Skeletal muscle satellite cell (primary cell): ENCODE results near the gene FLT3.
"Not testable (repeated sequence)": the region's sequence is repeated elsewhere in the genome, so short reads cannot be mapped to it uniquely, and the experiment has no call there.

Experiments used
- H3K27me3 ChIP-seq: 2 replicates; pipeline ENCODE4 v1.7.0; 2013; ENCODE audit warnings: low read length; ENCODE audit not compliant: control insufficient read depth, insufficient read depth
- H3K36me3 ChIP-seq: 2 replicates; pipeline ENCODE4 v1.7.0; 2013; ENCODE audit warnings: mild to moderate bottlenecking, control low read depth, low read length; ENCODE audit not compliant: insufficient read depth
- H3K4me1 ChIP-seq: 2 replicates; pipeline ENCODE4 v1.7.0; 2013; ENCODE audit warnings: low read length; ENCODE audit not compliant: control insufficient read depth, insufficient read depth
- H3K4me2 ChIP-seq: 2 replicates; pipeline ENCODE4 v1.7.0; 2013; ENCODE audit warnings: mild to moderate bottlenecking, low read length
- H3K4me3 ChIP-seq: 2 replicates; pipeline ENCODE4 v1.7.0; 2013; ENCODE audit warnings: low read length
- H3K9ac ChIP-seq: 2 replicates; pipeline ENCODE4 v1.7.0; 2013; ENCODE audit warnings: mild to moderate bottlenecking, low read depth, low read length, moderate library complexity
- H3K9me3 ChIP-seq: replicated peaks from 2 replicates; pipeline ENCODE4 v1.7.0; 2013; ENCODE audit warnings: mild to moderate bottlenecking, control low read depth, low read length

FLT3 gene

DNA sequence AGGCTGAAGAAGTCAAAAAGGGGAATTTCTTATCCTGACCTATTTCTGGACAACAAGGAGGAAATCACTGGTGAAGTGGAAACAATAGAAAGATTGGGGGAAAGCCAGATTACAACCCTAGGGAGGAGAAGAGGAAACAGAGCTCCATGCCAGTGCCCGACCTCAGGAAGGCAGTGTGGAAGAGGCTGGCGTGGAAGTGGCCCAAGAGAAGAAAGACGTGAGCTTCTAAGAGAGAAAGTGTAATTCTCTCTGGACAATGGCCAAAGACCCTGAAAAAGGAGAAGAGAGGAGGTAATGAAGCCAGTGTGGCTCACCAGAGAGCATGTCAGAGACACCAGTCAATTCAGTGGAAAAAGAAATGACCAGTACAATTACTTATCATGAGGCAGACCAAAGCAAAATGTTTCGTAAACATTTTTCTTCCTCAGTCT lies 59.3 kb downstream of the FLT3 start:
- Histone ChIP-seq H3K4me1 (no peaks in the 10 kb centered on the region), H3K4me3 (no peak overlapping the region), H3K4me2 (no peak overlapping the region), H3K36me3 (no peaks in the 10 kb centered on the region), H3K27me3 (no peaks in the 10 kb centered on the region), H3K9me3 (no peaks in the 10 kb centered on the region), H3K9ac (no peak overlapping the region)

DNA sequence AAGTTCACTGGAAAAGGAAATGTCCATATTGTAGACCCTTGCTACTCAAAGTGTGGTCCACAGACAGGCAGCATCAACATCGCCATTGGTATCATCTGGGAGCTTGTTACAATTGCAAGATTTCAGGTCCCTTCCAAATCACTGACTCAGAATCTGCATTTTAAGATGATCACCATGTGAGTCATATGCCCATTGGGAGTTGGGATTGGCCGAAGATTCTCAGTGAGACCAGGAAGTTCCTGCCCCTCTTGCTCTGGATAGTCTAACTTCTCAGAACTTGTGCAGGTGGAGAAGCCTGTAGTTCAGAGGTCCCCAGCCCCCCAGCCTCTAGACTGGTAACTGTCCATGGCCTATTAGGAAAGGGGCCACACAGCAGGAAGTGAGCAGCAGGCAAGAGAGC lies 63.0 kb downstream of the FLT3 start:
- Histone ChIP-seq H3K4me1 (no peaks in the 10 kb centered on the region), H3K4me3 (no peak overlapping the region), H3K9ac (no peak overlapping the region), H3K9me3 (no peaks in the 10 kb centered on the region), H3K27me3 (no peaks in the 10 kb centered on the region), H3K4me2 (no peak overlapping the region), H3K36me3 (no peaks in the 10 kb centered on the region)

DNA sequence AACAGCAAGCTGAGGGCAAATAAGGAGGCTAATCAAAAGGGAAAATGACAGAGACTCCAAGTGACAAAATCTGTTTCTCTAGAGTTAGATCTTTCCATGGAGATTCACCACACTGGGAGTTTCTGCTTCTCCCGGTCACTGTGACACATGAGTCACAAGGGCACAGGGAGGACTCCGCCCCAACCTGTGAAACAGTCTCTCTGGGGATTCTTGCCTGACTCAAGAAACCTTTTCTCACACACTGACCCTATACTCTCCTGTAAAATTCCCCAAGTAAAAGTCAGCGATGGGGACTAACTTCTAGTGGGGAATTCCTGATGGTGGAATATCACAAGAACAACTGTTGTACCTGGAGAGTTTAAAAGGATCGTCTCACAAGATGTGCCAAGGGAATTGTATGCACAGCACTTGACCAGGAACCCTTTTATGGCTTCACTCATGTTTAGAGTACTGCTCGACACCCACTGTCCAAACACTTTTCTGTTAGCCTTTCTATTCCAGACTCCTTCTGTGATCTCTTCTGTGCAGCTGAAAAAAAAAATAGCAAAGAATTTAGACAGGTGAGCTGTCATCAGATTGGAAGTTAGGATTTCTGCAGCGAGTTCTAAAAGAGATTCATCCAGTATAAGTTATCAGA lies 65.1 kb downstream of the FLT3 start:
- H3K4me2 ChIP-seq: no peak overlapping the region
- no peaks in the 10 kb centered on the region for H3K4me1 ChIP-seq

DNA sequence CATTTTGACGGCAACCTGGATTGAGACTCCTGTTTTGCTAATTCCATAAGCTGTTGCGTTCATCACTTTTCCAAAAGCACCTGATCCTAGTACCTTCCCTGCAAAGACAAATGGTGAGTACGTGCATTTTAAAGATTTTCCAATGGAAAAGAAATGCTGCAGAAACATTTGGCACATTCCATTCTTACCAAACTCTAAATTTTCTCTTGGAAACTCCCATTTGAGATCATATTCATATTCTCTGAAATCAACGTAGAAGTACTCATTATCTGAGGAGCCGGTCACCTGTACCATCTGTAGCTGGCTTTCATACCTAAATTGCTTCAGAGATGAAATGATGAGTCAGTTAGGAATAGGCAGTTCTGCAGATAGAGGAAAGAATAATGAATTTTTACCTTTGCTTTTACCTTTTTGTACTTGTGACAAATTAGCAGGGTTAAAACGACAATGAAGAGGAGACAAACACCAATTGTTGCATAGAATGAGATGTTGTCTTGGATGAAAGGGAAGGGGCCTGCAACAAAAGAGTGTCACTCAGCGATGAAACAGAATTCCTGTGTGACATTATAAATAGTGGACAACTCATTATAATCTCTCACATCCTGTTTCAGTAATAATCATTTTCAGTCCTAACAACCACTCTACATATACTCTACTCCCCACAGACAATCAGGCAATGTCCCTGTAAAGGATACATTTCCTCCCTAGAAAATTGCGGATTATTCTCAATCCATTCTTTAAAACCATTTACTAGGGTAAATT lies 66.3 kb downstream of the FLT3 start:
- Histone ChIP-seq H3K4me3 (no peak overlapping the region), H3K9ac (no peak overlapping the region), H3K4me2 (no peak overlapping the region), H3K36me3 (no peaks in the 10 kb centered on the region), H3K27me3 (no peaks in the 10 kb centered on the region), H3K9me3 (no peaks in the 10 kb centered on the region), H3K4me1 (no peaks in the 10 kb centered on the region)

More for the DNA sequence above, 65.1 kb downstream of the FLT3 start:
- no peak overlapping the region for H3K4me3 ChIP-seq
- no peak overlapping the region for H3K9ac ChIP-seq
- no peaks in the 10 kb centered on the region for H3K9me3 ChIP-seq
- no peaks in the 10 kb centered on the region for H3K27me3 ChIP-seq
- H3K36me3 ChIP-seq: no peaks in the 10 kb centered on the region

DNA sequence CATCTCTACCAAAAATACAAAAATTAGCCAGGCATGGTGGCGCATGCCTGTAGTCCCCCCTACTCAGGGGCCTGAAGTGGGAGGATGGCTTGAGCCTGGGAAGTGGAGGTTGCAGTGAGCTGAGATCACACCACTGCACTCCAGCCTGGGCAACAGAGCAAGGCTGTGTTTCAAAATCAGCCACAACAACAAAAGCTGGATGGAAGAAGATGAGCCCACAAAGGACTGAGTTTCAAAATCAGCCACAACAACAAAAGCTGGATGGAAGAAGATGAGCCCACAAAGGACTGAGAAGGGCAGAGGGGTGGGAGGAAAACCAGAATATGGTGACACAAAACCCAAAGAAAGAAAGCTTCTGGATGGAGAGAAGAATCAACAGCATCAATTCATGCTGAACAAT lies 67.9 kb downstream of the FLT3 start:
- not testable (repeated sequence) for H3K9me3 ChIP-seq, H3K4me2 ChIP-seq, H3K9ac ChIP-seq, H3K27me3 ChIP-seq, H3K36me3 ChIP-seq, H3K4me1 ChIP-seq, H3K4me3 ChIP-seq

DNA sequence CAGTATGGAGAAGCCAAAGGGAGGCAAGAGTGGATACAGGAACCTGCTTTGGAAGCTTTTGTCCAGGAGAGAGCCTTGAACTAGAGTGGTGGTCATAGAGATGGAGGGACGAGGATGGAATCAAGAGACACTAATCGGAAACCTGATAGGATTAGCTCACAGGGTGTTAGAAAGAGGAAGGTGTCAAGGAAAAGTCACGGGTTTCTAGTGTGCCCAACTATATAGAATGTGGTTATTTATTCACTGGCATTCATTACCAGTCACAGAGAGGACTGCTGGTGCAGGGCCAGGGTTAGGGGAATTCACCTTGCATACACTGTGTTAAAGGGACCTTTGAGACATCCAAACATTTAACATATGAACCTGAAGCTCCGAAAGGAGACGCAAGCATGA lies 68.5 kb downstream of the FLT3 start:
- no peaks in the 10 kb centered on the region for H3K36me3 ChIP-seq
- no peak overlapping the region for H3K9ac ChIP-seq

DNA sequence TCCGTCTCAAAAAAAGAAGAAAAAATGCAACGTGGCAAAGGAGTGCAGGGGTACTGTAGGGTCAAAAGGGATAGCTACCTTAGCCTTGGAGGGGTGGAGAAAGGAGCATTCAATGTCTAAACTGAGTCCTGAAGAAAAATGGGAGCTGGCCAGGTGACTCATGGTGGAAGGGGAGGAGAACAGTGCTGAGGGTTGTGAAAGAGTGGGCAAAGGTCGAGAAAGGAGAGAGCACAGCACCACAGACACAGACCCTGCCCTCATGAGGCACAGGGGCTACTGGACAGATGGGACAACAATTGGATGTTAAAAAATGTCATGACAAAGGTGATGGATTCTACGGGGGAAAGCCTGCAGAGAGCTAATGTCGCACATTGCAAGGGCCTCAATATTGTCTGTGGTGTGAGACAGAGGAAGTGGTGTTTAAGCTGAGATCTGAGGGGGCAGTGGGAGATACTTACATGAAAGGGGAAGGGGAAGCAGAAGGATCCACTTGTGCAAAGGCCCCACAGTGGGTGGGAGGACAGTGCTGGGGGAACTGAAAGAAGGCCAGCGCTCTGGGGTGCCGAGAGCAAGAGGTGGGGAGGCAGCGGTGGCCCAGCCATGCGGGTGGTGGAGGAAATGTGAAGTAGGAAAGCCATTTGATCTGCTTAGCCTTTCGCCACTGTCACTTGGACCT lies 69.0 kb downstream of the FLT3 start:
- no peak overlapping the region for H3K9ac ChIP-seq
- H3K27me3 ChIP-seq: peaks cover 13% of the 10 kb centered on the region
- H3K4me2 ChIP-seq: no peak overlapping the region
- H3K4me1 ChIP-seq: no peaks in the 10 kb centered on the region
- no peaks in the 10 kb centered on the region for H3K9me3 ChIP-seq
- H3K4me3 ChIP-seq: no peak overlapping the region
- no peaks in the 10 kb centered on the region for H3K36me3 ChIP-seq

More for the DNA sequence above, 68.5 kb downstream of the FLT3 start:
- H3K27me3 ChIP-seq: peaks cover 9% of the 10 kb centered on the region
- no peak overlapping the region for H3K4me3 ChIP-seq
- H3K9me3 ChIP-seq: no peaks in the 10 kb centered on the region
- no peaks in the 10 kb centered on the region for H3K4me1 ChIP-seq
- no peak overlapping the region for H3K4me2 ChIP-seq

DNA sequence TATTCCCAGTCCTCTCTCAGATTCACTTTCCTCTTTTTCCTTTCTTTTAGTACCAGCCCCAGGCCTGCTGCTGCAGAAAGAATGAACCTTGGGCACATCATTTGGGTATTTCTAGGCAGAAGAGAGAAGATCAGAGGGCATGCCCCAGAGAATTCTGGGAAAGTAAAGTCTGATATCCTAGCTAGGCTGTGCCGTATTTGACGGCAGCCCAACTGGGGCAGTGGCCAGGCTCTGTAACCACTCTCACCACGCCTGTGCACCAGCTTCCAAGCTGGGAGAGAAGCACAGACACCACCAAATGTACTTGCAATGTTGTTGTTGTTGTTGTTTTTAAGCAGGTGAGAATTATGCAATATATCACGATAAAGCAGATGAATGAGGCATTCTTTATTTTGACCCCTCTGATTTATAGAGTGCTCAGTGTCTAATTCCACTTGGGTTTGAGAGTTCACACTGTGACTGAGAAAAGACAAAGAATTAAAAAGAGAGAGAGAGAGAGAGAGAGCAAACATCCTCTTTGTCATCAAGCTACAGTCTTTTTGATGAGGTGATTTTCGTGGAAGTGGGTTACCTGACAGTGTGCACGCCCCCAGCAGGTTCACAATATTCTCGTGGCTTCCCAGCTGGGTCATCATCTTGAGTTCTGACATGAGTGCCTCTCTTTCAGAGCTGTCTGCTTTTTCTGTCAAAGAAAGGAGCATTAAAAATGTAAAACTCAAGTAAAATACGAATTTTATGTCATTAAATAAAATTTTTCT lies 72.6 kb downstream of the FLT3 start:
- Histone ChIP-seq H3K4me3 (no peak overlapping the region), H3K4me2 (no peak overlapping the region), H3K27me3 (peaks cover 13% of the 10 kb centered on the region), H3K9me3 (no peaks in the 10 kb centered on the region), H3K36me3 (no peaks in the 10 kb centered on the region), H3K9ac (no peak overlapping the region), H3K4me1 (peaks cover 7% of the 10 kb centered on the region)

DNA sequence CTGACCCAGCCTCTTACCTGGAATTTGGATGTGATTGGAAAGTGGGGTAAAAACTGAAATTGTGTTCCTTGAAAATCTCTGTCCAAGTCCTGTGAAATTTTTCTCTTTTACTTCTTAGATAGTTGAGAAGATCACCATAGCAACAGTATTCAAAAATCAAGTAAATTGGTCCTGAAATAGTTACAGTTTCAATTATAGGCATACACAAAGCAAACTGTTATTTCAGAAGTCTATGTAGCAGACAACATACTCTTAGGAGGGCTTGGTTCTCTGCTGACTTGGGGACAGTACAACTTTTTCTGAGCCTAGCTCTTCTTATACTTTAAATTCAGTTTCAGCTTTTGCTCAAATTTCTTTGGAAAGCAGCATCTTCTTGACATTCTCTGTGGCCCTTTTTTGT lies 73.3 kb downstream of the FLT3 start:
- H3K9ac ChIP-seq: no peak overlapping the region
- no peak overlapping the region for H3K4me3 ChIP-seq
- no peak overlapping the region for H3K4me2 ChIP-seq

DNA sequence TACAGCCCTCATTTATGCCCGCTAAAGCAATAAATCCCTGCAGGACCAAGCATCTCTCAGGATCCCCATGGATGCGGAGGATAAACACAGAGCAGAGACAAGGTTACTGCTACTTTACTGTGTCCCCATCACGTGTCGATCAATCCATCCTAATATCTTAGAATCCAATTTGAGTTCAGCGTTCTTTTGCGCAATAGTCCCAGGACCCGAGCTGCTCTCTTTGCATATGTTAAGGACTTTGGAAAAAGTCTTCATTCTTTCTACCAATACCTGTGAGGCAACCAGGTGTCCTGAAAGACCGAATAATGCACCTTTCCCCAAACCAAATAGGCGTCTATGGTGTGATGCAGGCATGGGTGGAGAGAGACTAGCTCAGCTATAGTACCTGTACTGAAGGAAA lies 73.9 kb downstream of the FLT3 start:
- Histone ChIP-seq H3K4me1 (peaks cover 9% of the 10 kb centered on the region), H3K36me3 (no peaks in the 10 kb centered on the region), H3K9me3 (no peaks in the 10 kb centered on the region), H3K9ac (no peak overlapping the region), H3K4me2 (no peak overlapping the region), H3K27me3 (peaks cover 13% of the 10 kb centered on the region), H3K4me3 (no peak overlapping the region)

More for the DNA sequence above, 73.3 kb downstream of the FLT3 start:
- peaks cover 13% of the 10 kb centered on the region for H3K27me3 ChIP-seq
- H3K9me3 ChIP-seq: no peaks in the 10 kb centered on the region
- H3K4me1 ChIP-seq: peaks cover 9% of the 10 kb centered on the region
- no peaks in the 10 kb centered on the region for H3K36me3 ChIP-seq

DNA sequence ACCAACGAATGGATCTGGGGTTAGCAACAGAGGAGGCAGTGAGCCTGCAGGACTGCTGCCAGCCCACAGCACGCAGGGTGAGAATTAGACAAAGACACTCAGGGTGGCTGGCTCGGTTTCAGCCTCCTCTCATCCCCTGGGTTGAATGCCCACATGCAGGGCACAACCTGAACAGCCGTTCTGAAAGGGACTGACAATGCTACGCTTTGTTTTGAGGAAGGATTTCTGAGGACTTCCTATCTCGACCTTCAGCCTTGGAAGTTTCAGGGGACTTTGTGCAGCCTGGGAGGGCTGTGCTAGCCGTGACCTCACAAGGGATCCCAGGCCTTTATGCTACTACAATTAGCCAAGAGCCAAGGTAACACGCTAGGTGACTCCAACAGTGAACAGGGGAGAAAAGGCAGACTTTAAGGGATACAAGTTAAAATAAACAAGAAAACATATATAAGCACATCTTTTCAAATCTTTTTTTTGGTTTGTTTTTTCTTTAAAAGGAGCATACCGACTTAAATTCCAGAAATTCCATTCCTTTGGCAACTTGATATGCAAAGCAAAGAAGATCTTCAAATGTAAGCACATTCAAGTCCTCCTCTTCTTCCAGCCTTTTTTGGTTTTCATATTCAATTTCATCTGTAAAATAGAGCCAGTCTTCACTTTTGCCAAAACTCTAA lies 77.4 kb downstream of the FLT3 start:
- no peaks in the 10 kb centered on the region for H3K36me3 ChIP-seq
- no peaks in the 10 kb centered on the region for H3K9me3 ChIP-seq
- H3K4me3 ChIP-seq: no peak overlapping the region
- no peak overlapping the region for H3K9ac ChIP-seq
- peaks cover 13% of the 10 kb centered on the region for H3K27me3 ChIP-seq
- peaks cover 9% of the 10 kb centered on the region for H3K4me1 ChIP-seq
- peak overlapping the region; percentile 24 for H3K4me2 ChIP-seq
